H1 (cell line): ENCODE data around the gene PABPC1L. TPM values are rescaled to one million over a fixed set of nuclear protein-coding genes. Genes with fewer than 3 reads are reported as not detected.

Experiments used
- CTCF ChIA-PET: fragments of 300-600 bp; sonication (Branson Sonifier 250); formaldehyde crosslinking; loops from one replicate; lab custom pipeline; 2021; ENCODE audit not compliant: partially characterized antibody; lab: Charles Lee
- POLR2A ChIA-PET: fragments of 300-600 bp; sonication (Branson Sonifier 250); formaldehyde crosslinking; loops from one replicate; lab custom pipeline; 2021; ENCODE audit warnings: inconsistent platforms; ENCODE audit not compliant: partially characterized antibody; lab: Charles Lee
- DNase-seq, 2 experiments: peaks; one replicate each; pipeline versions ENCODE4 v3.0.0 to v3.0.0-alpha.2; 2010 to 2022; ENCODE audit warnings: low spot score in 2 of 2, low read depth in 1 of 2, mixed read lengths in 1 of 2
- FAIRE-seq: peaks from 2 replicates; lab custom pipeline; 2011; peaks lifted over from hg19 to GRCh38; lab: Jason Lieb, UNC
- H2AFZ ChIP-seq: 2 replicates; pipeline ENCODE4 v1.8.1; 2012; ENCODE audit warnings: low read length, inconsistent platforms
- H2AK5ac ChIP-seq: 2 replicates; pipeline ENCODE4 v1.6.1; 2013; ENCODE audit warnings: low read depth, low read length
- H2BK120ac ChIP-seq: replicated peaks from 2 replicates; pipeline ENCODE3; 2013; ENCODE audit warnings: low read depth, low read length, inconsistent platforms
- H2BK12ac ChIP-seq: 2 replicates; pipeline ENCODE4 v1.6.1; 2013; ENCODE audit warnings: low read depth, low read length
- H2BK15ac ChIP-seq: 2 replicates; pipeline ENCODE4 v1.6.1; 2013; ENCODE audit warnings: low read length
- H2BK20ac ChIP-seq: 2 replicates; pipeline ENCODE4 v1.6.1; 2013; ENCODE audit warnings: low read length
- H2BK5ac ChIP-seq: 2 replicates; pipeline ENCODE4 v1.6.1; 2013; ENCODE audit warnings: low read depth, low read length
- H3K14ac ChIP-seq: 2 replicates; pipeline ENCODE4 v1.6.1; 2013; ENCODE audit warnings: inconsistent platforms; ENCODE audit not compliant: insufficient read length
- H3K18ac ChIP-seq: 2 replicates; pipeline ENCODE4 v1.6.1; 2013; ENCODE audit warnings: low read length; ENCODE audit errors: extremely low read depth
- H3K23ac ChIP-seq: 2 replicates; pipeline ENCODE4 v1.6.1; 2013; ENCODE audit warnings: inconsistent platforms; ENCODE audit not compliant: insufficient read length
- H3K23me2 ChIP-seq: 2 replicates; pipeline ENCODE4 v1.6.1; 2013; ENCODE audit warnings: low read depth, low read length
- H3K27ac ChIP-seq: 2 replicates; pipeline ENCODE4 v1.6.1; 2011; ENCODE audit warnings: low read depth, low read length, inconsistent platforms
- H3K27me3 ChIP-seq, 4 experiments: replicated peaks in 1 of 4; 1 replicate in 1 of 4; 2 replicates in 3 of 4; pipeline versions ENCODE4 v1.6.1 to v1.8.1; 2011 to 2013; ENCODE audit warnings: low read length in 3 of 4, mild to moderate bottlenecking in 3 of 4, inconsistent platforms in 2 of 4, mixed read lengths in 2 of 4, moderate library complexity in 1 of 4; ENCODE audit not compliant: control insufficient read depth in 3 of 4, insufficient read depth in 3 of 4; ENCODE audit errors: extremely low read depth in 1 of 4
- H3K36me3 ChIP-seq, 4 experiments: 2 replicates each; pipeline versions ENCODE4 v1.6.1 to v1.8.1; 2011 to 2013; ENCODE audit warnings: mild to moderate bottlenecking in 4 of 4, low read length in 3 of 4, moderate library complexity in 2 of 4, control low read depth in 1 of 4, inconsistent platforms in 1 of 4; ENCODE audit not compliant: insufficient read depth in 4 of 4, control insufficient read depth in 2 of 4
- H3K4ac ChIP-seq: replicated peaks from 2 replicates; pipeline ENCODE3; 2013; ENCODE audit warnings: low read length, low read depth, mixed read lengths, inconsistent platforms; ENCODE audit not compliant: insufficient read length
- H3K4me1 ChIP-seq, 4 experiments: replicated peaks in 1 of 4; 1 replicate in 1 of 4; 2 replicates in 3 of 4; pipeline versions ENCODE4 v1.6.1 to v1.8.1; 2011 to 2013; ENCODE audit warnings: low read length in 3 of 4, inconsistent platforms in 2 of 4, mixed read lengths in 1 of 4; ENCODE audit not compliant: insufficient read depth in 4 of 4, control insufficient read depth in 3 of 4
- H3K4me2 ChIP-seq, 2 experiments: 2 replicates each; pipeline versions ENCODE4 v1.6.1 to v1.8.1; 2011 to 2013; ENCODE audit warnings: low read depth in 2 of 2, low read length in 2 of 2, control low read depth in 1 of 2, inconsistent platforms in 1 of 2, mild to moderate bottlenecking in 1 of 2; ENCODE audit not compliant: insufficient read depth in 1 of 2
- H3K4me3 ChIP-seq, 4 experiments: fragments of 200-600, 300-600 bp in 1 of 4; sonication (generic), shearing (Covaris generic), sonication (Bioruptor Twin) in 1 of 4; 2 replicates each; pipeline versions ENCODE4 v1.5.1 to v1.8.1; 2011 to 2016; ENCODE audit warnings: low read length in 4 of 4, low read depth in 3 of 4, control low read depth in 2 of 4, inconsistent platforms in 2 of 4, mild to moderate bottlenecking in 2 of 4, mixed read lengths in 1 of 4, moderate library complexity in 1 of 4; ENCODE audit not compliant: insufficient read depth in 2 of 4; ENCODE audit errors: extremely low read depth in 1 of 4
- H3K56ac ChIP-seq: replicated peaks from 2 replicates; pipeline ENCODE3; 2013; ENCODE audit warnings: low read depth, mild to moderate bottlenecking, mixed read lengths, low read length, inconsistent platforms; ENCODE audit not compliant: insufficient read length
- H3K79me1 ChIP-seq: 2 replicates; pipeline ENCODE4 v1.6.1; 2013; ENCODE audit warnings: low read depth, low read length, control low read depth
- H3K79me2 ChIP-seq, 2 experiments: 2 replicates each; pipeline versions ENCODE4 v1.6.1 to v1.8.1; 2012 to 2013; ENCODE audit warnings: low read length in 2 of 2, mild to moderate bottlenecking in 2 of 2, inconsistent platforms in 1 of 2; ENCODE audit not compliant: insufficient read depth in 2 of 2, control insufficient read depth in 1 of 2
- H3K9ac ChIP-seq, 4 experiments: replicated peaks in 1 of 4; 1 replicate in 1 of 4; 2 replicates in 3 of 4; pipeline versions ENCODE4 v1.6.1 to v1.8.1; 2011 to 2013; ENCODE audit warnings: low read depth in 3 of 4, low read length in 3 of 4, control low read depth in 2 of 4, mild to moderate bottlenecking in 2 of 4, moderate library complexity in 2 of 4, inconsistent platforms in 1 of 4; ENCODE audit errors: extremely low read depth in 1 of 4
- H3K9me3 ChIP-seq, 2 experiments: 2 replicates each; pipeline versions ENCODE4 v1.6.1 to v1.8.1; 2012 to 2013; ENCODE audit warnings: mild to moderate bottlenecking in 2 of 2, moderate library complexity in 2 of 2, control low read depth in 1 of 2, inconsistent platforms in 1 of 2, low read depth in 1 of 2, low read length in 1 of 2, mixed read lengths in 1 of 2; ENCODE audit not compliant: insufficient read depth in 2 of 2
- H4K20me1 ChIP-seq, 2 experiments: replicated peaks in 1 of 2; 2 replicates each; pipeline versions ENCODE3 to v1.8.1; 2011 to 2013; ENCODE audit warnings: inconsistent platforms in 2 of 2, low read length in 2 of 2, mild to moderate bottlenecking in 1 of 2; ENCODE audit not compliant: insufficient read depth in 2 of 2, control insufficient read depth in 1 of 2
- H4K5ac ChIP-seq: 2 replicates; pipeline ENCODE4 v1.6.1; 2013; ENCODE audit warnings: low read length, low read depth, mixed read lengths, inconsistent platforms; ENCODE audit not compliant: insufficient read length
- H4K8ac ChIP-seq: 2 replicates; pipeline ENCODE4 v1.8.0; 2013; ENCODE audit warnings: mild to moderate bottlenecking, moderate library complexity, low read length, inconsistent platforms; ENCODE audit not compliant: insufficient read depth; ENCODE audit errors: extremely low read depth
- H4K91ac ChIP-seq: replicated peaks from 2 replicates; pipeline ENCODE3; 2013; ENCODE audit warnings: low read length, mixed read lengths, inconsistent platforms; ENCODE audit not compliant: insufficient read length
- ASH2L ChIP-seq: fragments of 200-600, 300-600 bp; sonication (generic); IDR thresholded peaks from one replicate; pipeline ENCODE4 v1.7.1; 2017; ENCODE audit warnings: low read length
- EP300 ChIP-seq, 2 experiments: IDR thresholded peaks; 1 replicate in 1 of 2; 2 replicates in 1 of 2; pipeline ENCODE4 v1.6.1; 2011 to 2012; ENCODE audit warnings: low read depth in 2 of 2, low read length in 2 of 2, mild to moderate bottlenecking in 2 of 2, borderline replicate concordance in 1 of 2, inconsistent platforms in 1 of 2, moderate library complexity in 1 of 2
- TEAD4 ChIP-seq: IDR thresholded peaks from 2 replicates; pipeline ENCODE4 v1.6.1; 2012; ENCODE audit warnings: low read depth, low read length, inconsistent platforms, mixed read lengths
- WGBS, 2 experiments: shearing (Covaris generic) in 1 of 2; methylation state at CpG; one replicate each; pipeline versions ENCODE4 v1.1.6 to v1.1.7; 2013 to 2015; ENCODE audit warnings: low lambda C conversion rate in 2 of 2, mixed read lengths in 2 of 2, inconsistent platforms in 1 of 2, low coverage in 1 of 2, missing lambda C conversion rate in 1 of 2; ENCODE audit not compliant: insufficient replicate concordance in 2 of 2, insufficient coverage in 1 of 2, insufficient read length in 1 of 2; ENCODE audit errors: extremely low coverage in 1 of 2, missing lambda C conversion rate in 1 of 2; 5-methylcytosine and 5-hydroxymethylcytosine counted together
- polyA plus RNA-seq, 7 experiments: library from polyadenylated mRNA; depleted of rRNA in 3 of 7; stranded (reverse) in 5 of 7; unstranded in 2 of 7; fragments of >200 nt in 5 of 7; fragments of 200-250 nt in 2 of 7; gene quantifications; 1 replicate in 5 of 7; 2 replicates in 1 of 7; 4 replicates in 1 of 7; pipeline versions ENCODE4 v1.2.1 to v1.2.3, GENCODE V29; 2011 to 2013; ENCODE audit warnings: missing spikeins in 2 of 7, mixed read lengths in 2 of 7
- total RNA-seq: library from RNA; stranded (reverse); fragmentation: NEBNext Ultra II Directional; extraction: Animal tissue kit (Norgen Biotek cat#: 25700); gene quantifications from 2 replicates; pipeline ENCODE4 v1.2.1, GENCODE V29; 2021

The PABPC1L gene
- total and polyA plus RNA-seq, 2 of the 8 experiments (the other 6 are each of a cell fraction or from before 2014, with no cell fraction given) = 61.1 to 108 TPM

DNA sequence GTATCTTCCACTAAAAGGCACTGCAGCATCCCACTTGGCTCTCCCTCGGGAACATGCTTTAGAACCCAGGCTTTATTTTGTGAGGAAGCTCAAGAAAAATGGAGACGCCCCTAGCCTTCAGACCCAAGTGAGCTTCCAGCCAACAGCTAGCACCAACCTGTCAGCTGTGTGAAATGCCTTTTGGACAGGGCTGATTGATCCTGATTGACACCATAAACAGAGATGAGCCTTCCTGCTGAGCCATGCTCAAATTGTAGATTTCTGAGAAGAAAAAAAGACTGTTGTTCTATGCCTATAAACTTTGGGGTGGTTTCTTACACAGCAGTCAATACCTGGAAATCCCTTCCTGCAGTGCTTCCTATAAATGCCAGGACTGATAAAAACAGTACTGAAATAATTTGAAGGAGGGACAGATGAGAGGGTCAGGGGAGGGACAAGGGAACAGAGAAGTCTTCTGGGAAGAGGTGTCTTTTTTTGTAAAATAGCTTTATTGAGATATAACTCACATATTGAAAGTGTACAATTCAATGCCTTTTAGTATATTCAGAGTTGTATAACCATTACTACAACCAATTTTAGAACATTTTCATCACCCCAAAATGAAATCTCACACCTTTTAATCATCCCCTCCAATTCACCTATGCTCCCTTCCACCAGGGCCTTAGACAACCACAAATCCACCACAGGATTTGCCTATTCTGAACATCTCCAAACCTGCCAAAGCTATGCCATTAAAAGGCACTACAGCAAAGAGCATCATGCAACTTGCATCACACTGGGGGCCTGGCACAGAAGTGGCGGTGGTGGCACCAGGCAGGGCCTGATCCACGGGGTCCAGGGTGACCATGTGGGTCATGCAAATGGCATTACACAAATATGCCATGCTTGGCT lies 53.7 kb downstream of the PABPC1L start:
- no peak overlapping the region for H2BK15ac ChIP-seq
- no peak overlapping the region for H3K4me2 ChIP-seq
- no peak overlapping the region for H3K27ac ChIP-seq
- no peak overlapping the region for H4K8ac ChIP-seq
- no peak overlapping the region for H3K9ac ChIP-seq
- no peak overlapping the region for H2BK12ac ChIP-seq
- no peaks in the 10 kb centered on the region for H3K9me3 ChIP-seq
- no peak overlapping the region for H2BK5ac ChIP-seq
- DNase-seq (no peak), FAIRE-seq (no peak)
- H3K23me2 ChIP-seq = peaks cover 12% of the 10 kb centered on the region; the same call in 1 of the 2 replicates
- ChIA-PET CTCF (interaction anchor here (0.6 to 2.4 kb wide), 3 partner anchors 9 to 323 kb away, joined by 4 to 7 read pairs (median 5); no protein-coding TSS in a partner anchor), POLR2A (no interaction called here)
- no peak overlapping the region for H2BK20ac ChIP-seq
- no peak overlapping the region for H3K4me3 ChIP-seq
- H2AFZ ChIP-seq = no peak overlapping the region
- H3K4me1 ChIP-seq = peaks cover 3 to 14% (median 8%) of the 10 kb centered on the region in 4 experiments; a peak in 5 of 7 replicates
- H3K36me3 ChIP-seq = no peaks in the 10 kb centered on the region
- 82% methylated on average over 4 of the region's 4 CpGs; no CpG with 5 or more reads in 1 of the 2 experiments for whole genome bisulfite sequencing, 2 experiments
- no peak overlapping the region for H3K4ac ChIP-seq
- H4K5ac ChIP-seq = no peak overlapping the region
- H3K23ac ChIP-seq = no peak overlapping the region
- H3K56ac ChIP-seq = no peak overlapping the region
- H3K18ac ChIP-seq = no peak overlapping the region
- no peak overlapping the region for H3K14ac ChIP-seq
- H4K20me1 ChIP-seq = peaks cover 0 to 3% of the 10 kb centered on the region in 2 experiments
- no peak overlapping the region for H2AK5ac ChIP-seq
- H3K79me1 ChIP-seq = peaks cover 2% of the 10 kb centered on the region; the same call in 1 of the 2 replicates
- TF ChIP-seq TEAD4 (no peak), ASH2L (no peak), EP300 (IDR thresholded peaks at IDR 0.05; ENCODE audit: borderline replicate concordance in 1 of 2, low read depth in 2 of 2, low read length in 2 of 2) (no peak)
- no peak overlapping the region for H2BK120ac ChIP-seq
- H3K27me3 ChIP-seq = peaks cover 0 to 11% (median 2%) of the 10 kb centered on the region in 4 experiments; a peak in 4 of 7 replicates
- H3K79me2 ChIP-seq = peaks cover 6 to 31% of the 10 kb centered on the region in 2 experiments
- no peak overlapping the region for H4K91ac ChIP-seq
